HG03565 (cell line): Measurements from ENCODE around the gene CBY2.

Experiments
- ATAC-seq: cut with Tn5 transposase; IDR thresholded peaks from one replicate; pipeline ENCODE4 v1.9.1; 2021; ENCODE audit warnings: mild to moderate bottlenecking, moderate library complexity; ENCODE audit not compliant: unreplicated experiment

Gene CBY2

GRCh38 chr13:45700971-45701900 is 884 bp upstream of the CBY2 start:
- peak; percentile 61 for ATAC-seq

GRCh38 chr13:45702869-45703391 is 810 bp downstream of the CBY2 start:
- ATAC-seq, result no peak

GRCh38 chr13:45704211-45704739 is 2.2 kb downstream of the CBY2 start:
- no peak for ATAC-seq

- ATAC-seq, result no peak
Observed at GRCh38 chr13:45704854-45705695, 3.0 kb downstream of the CBY2 start.

GRCh38 chr13:45705918-45706317 is 3.8 kb downstream of the CBY2 start:
- peak; percentile 30 for ATAC-seq

- no peak for ATAC-seq
Observed at GRCh38 chr13:45707516-45708100, 5.5 kb downstream of the CBY2 start.

GRCh38 chr13:45711951-45712350 is 9.8 kb downstream of the CBY2 start:
- ATAC-seq, result no peak

- no peak for ATAC-seq
Observed at GRCh38 chr13:45713106-45713690, 11.1 kb downstream of the CBY2 start.

- no peak for ATAC-seq
Observed at GRCh38 chr13:45713721-45714120, 11.6 kb downstream of the CBY2 start.

GRCh38 chr13:45714170-45714569 is 12.1 kb downstream of the CBY2 start:
- ATAC-seq, result no peak

- ATAC-seq, result no peak
Observed at GRCh38 chr13:45715351-45715750, 13.2 kb downstream of the CBY2 start.

- no peak for ATAC-seq
Observed at GRCh38 chr13:45717349-45717748, 15.2 kb downstream of the CBY2 start.

- no peak for ATAC-seq
Observed at GRCh38 chr13:45718063-45718462, 15.9 kb downstream of the CBY2 start.

GRCh38 chr13:45718992-45719391 is 16.9 kb downstream of the CBY2 start:
- ATAC-seq, result no peak

GRCh38 chr13:45721203-45721731 is 19.1 kb downstream of the CBY2 start:
- ATAC-seq, result no peak

GRCh38 chr13:45723798-45724197 is 21.7 kb downstream of the CBY2 start:
- ATAC-seq, result no peak

- no peak for ATAC-seq
Observed at GRCh38 chr13:45728759-45729158, 26.6 kb downstream of the CBY2 start.

- no peak for ATAC-seq
Observed at GRCh38 chr13:45731455-45731854, 29.3 kb downstream of the CBY2 start.

GRCh38 chr13:45732916-45733315 is 30.8 kb downstream of the CBY2 start:
- no peak for ATAC-seq

GRCh38 chr13:45733361-45733760 is 31.2 kb downstream of the CBY2 start:
- no peak for ATAC-seq
